NK-92 treated with Interleukin-12 subunit alpha and Interleukin-12 subunit beta, amount 100 ng/mL, for 24 hours (cell line): ENCODE results near the gene ATP5F1D.

ENCODE experiments used
- DNase-seq: peaks from one replicate; lab custom pipeline; 2025; lab: John Stamatoyannopoulos, UW

ATP5F1D gene

DNA sequence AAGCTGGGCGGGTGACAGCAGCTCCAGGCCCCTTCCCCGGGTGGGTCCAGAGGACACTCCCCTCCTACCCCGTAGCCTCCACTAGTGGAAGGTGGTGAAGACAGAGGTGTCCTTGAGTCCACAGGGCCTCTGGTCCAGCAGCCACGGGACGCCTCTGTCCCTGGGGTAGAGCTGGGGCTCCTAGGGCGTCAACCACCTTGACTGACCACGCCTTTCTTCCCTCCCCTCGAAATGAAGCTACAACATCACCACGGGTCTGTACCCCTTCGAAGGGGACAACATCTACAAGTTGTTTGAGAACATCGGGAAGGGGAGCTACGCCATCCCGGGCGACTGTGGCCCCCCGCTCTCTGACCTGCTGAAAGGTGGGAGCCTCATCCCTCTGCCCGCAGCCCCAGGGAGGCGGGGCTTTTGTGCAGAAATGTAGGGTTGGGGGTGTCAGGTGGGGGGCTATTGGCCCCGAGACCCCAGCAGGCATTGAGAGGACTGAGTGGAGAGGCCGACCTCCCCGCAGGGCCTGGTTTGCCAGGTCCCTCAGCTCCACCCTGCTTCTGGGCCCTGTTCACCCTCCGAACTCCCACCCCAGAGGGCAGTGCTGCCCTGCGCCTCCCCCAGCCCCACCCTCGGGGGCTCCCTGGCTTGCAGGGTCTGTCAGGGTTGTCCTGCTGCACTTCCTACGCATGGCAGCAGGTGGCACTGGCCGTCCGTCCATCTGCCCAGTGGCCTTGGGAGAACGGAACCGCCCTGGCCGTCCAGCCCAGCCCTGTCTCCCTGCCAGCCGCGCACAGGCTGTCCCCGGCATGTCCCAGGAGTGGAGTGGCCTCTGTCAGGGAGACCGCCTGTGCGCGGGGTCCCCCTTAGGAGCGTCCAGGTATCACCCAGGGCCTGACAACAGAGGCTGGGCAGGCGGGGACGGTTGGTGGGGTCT is 20.3 kb upstream of the ATP5F1D start:
- no peak for DNase-seq

DNA sequence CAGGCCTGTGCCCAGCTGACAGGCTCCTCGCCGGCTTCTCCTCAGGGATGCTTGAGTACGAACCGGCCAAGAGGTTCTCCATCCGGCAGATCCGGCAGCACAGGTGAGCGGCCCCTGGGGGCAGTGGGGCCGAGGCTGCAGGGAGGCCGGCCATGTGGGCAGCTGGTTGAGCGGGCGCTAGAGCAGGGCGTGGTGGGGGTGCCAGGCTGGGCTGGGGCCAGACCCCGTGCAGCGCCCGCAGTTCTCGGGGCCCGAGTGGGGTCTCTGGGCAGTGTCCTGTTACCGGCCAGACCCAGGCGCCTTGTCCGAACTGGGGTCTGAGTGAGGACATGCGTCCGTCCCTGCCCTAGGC is 19.7 kb upstream of the ATP5F1D start:
- DNase-seq = no peak

DNA sequence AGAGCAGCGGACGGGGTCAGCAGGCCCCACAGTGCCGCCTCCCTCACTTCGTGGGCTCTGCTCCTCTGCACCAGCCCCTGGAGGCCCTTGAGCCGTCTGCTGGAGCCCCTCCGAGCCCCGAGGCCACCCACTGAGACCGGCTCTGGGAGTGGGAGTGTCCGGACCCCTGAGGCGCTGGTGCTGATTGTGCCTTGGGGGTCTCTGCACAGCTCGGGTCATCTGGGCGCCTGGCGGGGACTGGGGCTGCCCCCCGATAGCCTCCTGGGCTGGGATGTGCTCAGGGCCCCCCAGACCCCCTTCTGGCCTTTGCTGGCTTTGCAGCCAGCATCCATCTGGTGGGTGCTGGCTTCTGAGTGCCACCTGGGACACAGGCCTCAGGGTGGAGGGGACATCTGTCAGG is 19.2 kb upstream of the ATP5F1D start:
- no peak for DNase-seq

DNA sequence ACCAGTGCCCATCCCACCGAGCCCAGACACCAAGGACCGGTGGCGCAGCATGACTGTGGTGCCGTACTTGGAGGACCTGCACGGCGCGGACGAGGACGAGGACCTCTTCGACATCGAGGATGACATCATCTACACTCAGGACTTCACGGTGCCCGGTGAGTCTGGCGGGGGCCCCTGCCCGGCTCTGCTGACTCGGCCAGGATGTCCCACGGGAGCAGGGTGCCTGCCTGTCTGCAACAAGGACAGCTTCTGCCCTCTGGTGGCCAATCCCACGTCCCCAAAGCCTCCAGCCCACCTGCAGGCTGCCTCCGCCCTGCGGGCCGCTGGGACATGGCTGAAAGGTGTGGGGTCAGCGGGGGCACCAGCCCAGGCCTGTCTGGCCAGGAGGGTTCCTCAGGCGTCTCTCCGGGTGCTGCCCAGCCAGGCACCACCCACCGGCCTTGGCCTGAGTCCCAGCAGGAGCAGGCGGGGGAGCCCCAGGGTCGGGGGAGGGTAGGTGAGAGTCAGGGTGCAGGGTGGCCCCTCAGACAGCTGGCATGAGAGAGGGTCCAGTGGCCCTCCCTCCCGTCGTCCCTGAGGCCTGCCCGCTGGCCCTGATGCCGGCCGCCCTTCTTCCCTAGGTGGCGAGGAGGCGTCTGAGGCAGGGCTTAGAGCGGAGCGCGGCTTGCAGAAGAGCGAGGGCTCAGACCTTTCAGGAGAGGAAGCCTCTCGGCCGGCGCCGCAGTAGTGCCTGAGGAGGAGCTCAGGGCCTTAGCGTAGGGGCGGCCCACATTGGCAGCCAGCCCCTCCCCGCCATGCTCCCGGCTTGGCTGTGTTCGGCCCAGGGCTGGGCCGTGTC is 18.3 kb upstream of the ATP5F1D start:
- DNase-seq = no peak

DNA sequence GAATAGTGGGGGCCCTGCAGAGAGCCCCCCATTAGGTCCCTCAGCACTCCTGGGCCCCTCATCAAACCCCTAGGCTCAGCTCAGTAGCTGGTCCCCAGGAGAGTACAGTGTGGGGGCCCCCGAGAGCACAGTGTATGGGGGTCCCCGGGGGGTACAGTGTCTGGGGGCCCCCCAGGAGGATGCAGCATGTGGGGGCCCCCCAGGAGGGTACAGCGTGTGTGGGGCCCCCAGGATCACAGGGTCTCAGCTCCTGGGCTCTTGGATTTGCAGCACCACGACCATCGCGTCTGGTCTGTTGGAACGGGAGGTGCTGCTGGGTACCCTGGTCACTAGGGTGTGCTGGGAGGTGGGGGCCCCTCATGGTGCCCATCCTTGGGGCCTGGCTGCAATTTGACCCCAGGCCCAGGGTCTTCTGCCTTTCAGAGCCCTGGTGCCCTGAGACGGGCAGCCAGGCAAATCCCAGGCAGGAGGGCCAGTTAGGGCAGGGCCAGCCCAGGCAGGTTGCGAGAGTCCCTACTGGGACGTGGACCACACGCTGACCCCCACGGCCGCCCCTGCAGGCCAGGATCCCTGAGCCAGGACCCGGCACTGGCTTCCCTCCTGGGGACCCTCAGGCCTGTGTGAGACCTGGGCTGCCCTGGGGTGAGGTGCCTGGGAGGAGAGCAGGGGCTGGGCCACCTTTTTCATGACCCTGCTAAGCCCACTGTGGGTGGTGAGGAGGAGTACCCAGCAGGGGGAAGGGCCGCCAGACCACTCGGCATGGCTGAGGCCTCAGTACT is 17.3 kb upstream of the ATP5F1D start:
- no peak for DNase-seq

DNA sequence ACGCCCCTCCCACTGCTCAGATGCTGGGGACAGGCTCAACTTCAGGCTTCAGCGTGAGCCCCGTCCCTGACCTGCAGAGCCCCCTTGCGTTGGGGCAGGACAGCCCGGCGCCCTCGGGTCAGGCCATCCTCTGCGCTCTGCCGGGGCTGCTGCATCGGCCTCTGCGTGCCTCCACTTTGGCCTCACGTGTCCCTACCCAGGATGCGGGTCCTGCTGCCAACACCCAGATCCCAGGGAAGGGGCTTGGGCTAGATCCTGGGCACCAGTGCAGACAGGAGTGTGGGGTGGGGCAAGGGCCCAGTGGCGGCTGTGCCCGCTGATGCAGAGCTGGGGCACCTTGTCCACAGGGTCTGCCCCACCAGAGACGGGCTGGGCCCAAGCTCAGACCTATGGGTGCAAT is 16.7 kb upstream of the ATP5F1D start:
- no peak for DNase-seq

DNA sequence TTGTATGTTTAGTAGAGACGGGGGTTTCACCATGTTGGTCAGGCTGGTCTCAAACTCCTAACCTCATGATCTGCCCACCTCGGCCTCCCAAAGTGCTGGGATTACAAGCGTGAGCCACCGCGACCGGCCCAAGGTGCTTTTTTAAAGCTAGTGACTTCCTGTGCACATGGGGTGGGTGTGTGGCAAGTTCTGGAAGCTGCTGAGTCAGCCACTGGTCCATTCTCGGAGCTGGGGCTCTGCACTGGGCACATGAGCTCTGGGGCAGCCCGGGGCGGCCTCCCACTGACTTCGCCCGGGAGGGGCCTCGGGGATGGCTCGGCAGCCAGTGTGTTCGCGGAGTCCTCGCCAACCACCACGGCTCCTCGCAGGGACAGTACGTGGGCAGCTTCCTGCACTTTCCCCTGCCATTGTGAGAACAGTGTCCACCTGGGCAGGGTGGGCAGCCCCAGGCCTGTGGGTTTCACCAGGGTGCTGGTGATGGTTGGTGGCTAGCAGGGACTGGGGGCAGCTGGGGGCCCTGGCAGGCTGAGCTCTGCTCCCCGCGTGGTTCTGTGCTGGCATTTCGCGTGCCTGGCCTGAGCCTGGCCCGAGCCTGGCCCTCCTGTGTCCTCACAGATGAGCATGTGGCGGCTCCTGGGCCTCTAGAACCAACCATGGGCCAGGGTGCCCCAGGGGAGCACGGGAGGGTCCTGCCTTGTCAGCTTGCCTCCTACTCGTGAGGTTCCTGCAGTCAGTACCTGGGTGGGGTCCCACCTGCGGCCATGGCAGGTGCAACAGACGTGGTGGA is 15.9 kb upstream of the ATP5F1D start:
- DNase-seq = no peak

DNA sequence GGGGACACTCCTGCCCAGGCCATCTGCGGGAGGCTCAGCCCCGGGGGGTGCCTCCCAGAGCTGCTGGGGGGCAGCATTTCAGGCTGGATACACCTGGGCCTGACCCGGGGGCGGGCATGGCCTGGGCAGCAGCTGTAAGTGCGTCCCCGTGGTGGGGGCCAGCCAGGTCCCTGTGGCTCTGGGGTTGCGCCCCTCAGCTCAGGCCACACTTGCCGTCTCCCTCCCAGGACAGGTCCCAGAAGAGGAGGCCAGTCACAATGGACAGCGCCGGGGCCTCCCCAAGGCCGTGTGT is 15.4 kb upstream of the ATP5F1D start:
- DNase-seq = no peak

DNA sequence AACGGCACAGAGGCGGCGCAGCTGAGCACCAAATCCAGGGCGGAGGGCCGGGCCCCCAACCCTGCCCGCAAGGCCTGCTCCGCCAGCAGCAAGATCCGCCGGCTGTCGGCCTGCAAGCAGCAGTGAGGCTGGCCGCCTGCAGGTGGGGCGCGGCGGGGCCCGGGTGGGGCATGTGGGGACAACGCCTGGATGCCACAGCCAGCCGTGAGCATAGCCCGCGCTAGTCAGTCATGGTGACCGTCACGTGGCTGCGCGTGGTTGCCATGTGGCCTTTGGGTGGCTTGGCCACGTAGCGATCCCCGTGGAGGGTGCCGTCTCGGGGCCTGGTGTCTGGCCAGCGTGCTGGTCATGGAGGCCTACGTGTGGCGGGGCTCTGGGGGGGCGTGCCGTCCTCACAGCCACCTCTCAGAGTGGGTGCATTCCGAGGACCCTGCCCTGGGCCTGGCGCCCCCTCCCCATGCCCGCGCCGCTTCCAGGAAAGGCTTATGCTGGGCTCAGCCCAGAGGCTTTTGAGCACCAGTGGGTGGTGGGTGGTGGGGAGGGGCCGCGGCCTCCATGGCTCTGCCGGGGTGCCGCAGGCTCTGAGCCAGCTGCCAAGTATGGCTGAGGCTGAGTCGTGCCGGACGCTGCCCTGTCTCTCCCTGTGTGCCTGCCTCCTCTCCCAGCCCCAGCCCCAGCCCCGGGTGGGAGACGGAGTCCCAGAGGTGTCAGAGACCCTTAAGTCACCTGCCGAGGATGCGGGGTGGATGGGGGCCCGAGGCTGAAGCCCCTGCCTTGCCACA is 14.8 kb upstream of the ATP5F1D start:
- no peak for DNase-seq

DNA sequence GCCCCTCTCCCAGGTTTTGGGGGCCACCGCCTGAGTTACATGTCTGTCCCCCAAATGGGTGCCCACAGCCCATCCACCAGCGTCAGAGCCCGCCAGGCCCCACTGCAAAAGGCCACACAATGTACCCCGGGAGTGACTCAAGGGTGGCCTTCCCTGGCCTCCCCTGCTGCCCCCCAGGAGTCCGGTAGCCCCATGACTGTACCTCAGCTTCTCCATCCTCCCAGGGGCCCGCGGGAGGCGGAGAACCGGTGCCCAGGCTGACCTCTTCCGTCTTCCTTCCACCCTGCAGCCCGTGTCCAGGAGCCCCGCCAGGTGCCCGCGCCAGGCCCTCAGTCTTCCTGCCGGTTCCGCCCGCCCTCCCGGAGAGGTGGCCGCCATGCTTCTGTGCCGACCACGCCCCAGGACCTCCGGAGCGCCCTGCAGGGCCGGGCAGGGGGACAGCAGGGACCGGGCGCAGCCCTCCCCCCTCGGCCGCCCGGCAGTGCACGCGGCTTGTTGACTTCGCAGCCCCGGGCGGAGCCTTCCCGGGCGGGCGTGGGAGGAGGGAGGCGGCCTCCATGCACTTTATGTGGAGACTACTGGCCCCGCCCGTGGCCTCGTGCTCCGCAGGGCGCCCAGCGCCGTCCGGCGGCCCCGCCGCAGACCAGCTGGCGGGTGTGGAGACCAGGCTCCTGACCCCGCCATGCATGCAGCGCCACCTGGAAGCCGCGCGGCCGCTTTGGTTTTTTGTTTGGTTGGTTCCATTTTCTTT is 14.1 kb upstream of the ATP5F1D start:
- no peak for DNase-seq

DNA sequence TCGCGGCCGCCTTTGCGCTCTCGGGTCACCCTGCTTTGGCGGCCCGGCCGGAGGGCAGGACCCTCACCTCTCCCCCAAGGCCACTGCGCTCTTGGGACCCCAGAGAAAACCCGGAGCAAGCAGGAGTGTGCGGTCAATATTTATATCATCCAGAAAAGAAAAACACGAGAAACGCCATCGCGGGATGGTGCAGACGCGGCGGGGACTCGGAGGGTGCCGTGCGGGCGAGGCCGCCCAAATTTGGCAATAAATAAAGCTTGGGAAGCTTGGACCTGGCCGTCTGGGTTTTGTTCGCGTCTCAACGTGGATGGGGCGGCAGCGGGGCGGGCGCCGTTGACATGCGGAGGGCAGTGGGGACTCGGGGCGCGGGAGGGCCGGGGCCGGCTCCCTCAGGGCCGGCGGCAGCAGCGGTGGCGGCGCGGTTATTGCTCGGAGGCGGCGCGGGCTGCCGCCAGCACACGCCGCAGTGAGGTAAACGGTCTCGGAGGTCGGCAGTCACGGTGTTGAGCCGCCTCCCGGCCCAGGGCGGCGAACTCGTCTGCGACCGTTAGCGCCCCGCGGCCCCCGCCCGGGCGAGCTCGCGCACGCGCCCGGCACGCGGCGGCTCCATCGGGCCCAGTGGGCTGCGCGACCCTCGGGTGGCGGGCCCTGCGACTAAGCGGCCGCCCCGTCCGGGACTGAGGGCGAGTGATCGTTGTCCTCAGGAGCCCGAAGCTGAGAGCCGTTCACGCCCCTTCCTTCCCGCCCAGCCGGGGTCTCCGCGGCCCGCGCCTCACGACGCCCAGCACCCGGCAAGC is 13.2 kb upstream of the ATP5F1D start:
- DNase-seq = no peak

DNA sequence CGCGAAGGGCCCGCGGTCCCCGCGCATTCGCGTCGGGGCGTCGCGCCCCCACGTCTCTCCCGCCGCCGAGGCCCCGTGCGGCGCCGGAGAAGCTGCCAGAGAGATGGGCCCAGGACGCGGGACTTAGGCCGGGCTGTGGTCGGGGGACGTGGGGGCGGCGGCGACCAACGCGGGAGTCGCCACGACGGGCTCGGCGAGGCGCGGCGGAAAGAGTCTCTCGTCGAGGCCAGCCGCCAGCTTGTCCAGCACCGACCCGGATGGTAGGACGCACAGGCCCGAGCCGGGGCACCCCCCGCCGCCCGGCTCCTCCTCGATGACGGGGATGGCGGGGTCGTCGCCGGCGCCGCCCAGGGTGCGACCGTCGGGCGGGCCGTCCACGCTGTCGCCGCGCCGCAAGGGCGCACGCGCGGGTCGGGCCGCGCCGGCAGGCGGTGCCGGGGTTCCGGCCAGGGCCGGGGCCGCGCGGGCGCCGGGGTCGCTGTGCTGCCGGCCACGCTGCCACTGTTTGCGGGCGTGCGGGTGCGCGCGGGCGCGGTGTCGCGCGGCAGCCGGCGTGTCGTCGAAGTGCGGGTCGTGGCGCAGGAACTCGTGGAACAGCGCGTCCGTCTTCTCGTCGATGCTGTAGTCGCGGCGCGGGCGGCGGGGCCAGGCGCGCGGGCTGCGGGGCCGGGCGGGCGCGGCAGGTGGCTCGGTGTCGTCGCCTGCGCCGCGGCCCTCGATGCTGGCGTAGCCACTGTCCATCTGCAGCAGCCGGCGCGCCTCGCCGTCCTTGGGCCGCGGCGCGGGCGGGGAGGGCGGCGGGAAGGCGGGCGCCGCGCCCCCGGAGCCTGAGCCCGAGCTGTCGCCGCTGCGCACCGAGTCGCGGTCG is 12.3 kb upstream of the ATP5F1D start:
- no peak for DNase-seq

DNA sequence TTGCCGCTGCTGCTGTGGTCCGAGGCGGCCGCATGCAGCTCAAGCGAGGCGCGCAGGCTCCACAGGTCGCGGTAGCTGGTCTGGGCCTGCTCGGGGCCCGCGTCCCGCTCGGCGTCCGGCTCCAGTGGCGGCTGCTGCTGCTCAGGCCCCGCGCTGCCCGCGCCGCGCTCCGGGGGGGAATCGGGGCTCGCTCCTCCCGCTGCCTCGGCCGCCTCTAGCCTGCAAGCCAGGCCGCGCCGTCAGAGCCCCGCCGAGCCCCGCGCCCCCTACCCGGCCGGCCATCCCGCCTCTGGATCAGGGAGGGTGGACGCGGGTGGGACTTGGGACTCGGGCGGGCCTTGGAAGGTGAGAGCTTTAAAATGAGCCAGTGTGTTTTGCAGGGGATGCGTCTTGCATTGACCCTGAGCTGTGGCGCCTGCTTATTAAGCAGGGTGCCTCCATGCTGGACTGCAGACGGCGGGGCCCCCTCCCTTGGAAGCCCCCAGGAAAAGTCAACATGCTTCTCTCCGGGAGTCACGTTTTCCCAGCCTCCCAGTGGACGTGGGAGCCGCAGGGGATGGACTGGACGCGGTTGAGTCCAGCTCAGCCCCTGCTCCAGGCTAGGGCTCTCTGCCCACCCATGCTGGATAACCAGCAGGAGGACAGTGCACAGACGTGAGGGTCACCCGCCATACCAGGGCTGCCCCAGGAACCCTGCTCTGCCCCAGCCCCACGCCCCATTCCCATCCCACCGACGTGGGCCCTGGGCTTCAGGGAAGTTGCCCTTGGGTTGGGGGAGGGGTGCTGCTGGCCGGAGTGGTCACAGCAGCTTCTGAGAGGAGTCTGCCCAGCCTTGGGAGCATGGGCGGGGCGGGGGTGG is 11.4 kb upstream of the ATP5F1D start:
- no peak for DNase-seq

DNA sequence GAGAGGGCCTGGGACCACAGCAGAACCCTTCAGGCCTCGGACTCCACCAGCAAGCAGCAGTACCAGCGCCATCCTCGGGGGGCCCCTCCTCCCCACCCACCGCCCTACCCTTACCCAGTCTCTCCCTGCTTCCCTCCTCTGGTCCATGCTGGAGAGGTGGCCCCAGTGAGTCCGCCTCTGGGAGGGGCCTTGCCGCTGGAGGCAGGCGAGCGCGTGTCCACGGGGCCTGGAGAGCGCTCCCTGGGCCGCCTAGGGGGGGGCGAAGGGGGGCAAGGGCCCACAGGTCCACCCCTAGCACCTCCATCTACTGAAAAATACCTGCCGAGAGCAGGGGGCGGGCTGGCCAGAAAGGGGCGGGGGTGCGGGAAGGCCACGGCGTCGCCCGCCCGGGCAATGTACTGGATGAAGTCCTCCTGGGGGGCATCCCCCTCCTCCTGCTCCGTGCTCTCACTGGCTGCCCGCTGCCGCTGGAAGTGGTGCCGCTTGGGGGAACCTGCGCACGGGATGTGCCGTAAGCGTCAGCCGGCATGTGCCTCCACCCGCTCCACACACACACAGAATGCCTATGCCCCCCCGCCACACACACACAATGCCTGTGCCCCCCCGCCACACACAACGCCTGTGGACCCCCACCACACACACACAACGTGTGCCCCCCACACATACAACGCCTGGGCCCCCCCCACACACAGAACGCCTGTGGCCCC is 10.6 kb upstream of the ATP5F1D start:
- no peak for DNase-seq

DNA sequence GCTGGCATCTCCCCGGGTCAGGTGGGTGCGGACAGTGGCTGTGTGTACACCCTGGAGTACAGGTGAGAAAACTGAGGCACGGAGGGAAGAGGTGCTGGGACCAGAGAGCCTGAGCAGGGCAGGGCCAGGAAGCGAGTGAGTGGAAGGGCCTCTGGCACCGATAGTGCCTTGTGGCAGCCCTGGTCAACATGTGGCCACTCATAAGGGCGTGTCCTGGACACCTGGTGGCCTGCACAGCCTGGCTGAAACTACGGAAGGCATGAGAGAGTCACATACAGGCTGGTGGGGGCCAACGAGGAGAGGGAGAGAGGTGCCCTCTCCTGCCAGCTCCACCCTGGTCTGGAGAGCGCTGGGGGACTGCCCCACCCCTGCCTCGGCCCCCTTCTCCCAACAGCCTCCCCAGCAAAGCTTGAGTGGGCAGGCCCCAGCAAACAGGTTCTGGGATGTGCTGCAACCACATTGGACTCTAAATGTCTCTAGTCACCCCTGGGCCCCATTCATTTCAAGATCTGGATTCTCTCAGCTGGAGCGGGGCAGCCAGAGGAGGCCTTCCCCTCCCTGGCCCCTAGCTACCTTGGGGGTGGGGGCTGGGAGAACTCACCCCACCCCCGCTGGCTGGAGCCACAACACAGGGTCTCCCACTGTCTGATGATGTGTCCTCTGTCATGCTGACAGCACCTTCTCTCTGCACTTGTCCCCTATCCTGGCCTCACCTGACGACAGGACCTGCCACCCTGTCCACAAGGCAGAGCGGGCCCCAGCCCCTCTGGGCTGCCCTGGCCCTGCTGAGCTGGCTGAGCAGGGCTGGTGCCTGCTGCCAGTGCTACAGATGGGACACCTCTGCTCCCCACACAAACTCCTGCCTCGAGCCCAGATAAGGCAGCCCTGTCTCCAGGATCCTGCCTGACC is 9.6 kb upstream of the ATP5F1D start:
- DNase-seq = no peak

DNA sequence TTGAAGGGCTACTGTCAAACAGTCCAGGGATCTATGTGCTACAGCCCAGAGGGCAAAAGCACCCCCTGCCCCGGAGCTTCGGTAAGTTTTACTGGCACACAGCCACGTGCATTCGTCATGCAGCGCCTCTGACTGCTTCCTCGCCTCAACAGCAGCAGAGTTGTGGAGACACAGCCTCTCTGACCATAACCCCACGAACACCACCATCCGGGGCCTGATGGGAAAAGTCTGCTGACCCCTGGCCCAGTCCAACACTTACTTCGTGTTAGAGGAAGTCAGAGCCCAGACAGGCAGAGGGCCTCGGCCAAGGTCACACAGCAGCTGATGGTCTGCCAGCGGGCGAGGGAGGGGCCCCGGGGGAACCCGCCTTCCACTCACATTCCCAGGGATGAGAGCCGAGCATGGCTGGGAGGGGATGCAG is 8.9 kb upstream of the ATP5F1D start:
- DNase-seq = no peak
